Measurements from ENCODE around the gene ATG16L1.
A peak's percentile ranks its signal among the peaks of the same experiment; 100 is the strongest.

Gene ATG16L1

DNA sequence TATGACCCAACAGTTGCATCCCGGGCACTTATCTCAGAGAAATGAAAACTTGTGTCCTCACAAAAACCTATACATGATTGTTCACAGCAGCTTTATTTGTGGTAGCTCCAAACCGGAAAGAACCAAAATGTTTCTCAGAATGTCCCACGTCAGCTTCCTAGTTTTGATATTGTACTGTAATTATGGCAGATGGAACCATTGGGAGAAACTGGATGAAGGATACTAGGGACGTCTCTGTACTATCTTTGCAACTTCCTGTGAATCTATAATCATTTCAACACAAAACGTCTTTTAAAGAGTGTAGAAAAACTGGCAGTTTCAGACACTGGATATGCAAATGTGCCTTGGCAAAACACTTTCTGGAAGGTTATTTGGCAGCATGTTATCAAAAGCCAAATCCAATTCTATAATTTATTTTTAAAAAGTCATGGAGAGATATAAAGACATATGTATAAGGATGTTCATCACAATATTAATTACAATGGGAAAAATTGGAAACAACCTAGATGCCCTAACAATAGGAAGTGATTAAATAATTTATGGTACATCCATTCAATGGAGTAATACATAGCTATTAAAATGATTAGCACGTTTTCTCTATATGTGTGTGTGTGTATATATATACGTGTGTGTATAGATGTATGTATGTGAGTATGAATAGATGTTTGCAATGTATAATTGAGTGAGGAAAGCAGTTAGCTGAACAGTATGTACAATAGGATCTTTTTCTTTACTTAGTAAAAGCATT, 65.9 kb downstream of the ATG16L1 start:
- H3K9ac ChIP-seq = no peak overlapping the region
- no peaks in the 10 kb centered on the region for H4K20me1 ChIP-seq
- TF ChIP-seq Cebpa-rat (IDR thresholded peaks at IDR 0.05) = no peak
- no peak overlapping the region for H3K4me2 ChIP-seq
- H3K27ac ChIP-seq = no peak overlapping the region
- H3K9me3 ChIP-seq (replicated peaks in 1 of 11) = peaks cover 0 to 12% (median 0%) of the 10 kb centered on the region in 11 experiments; a peak in 3 of 22 replicates
- no peaks in the 10 kb centered on the region for H3K27me3 ChIP-seq
- no peak overlapping the region for H3K4me3 ChIP-seq
- H3K36me3 ChIP-seq = no peaks in the 10 kb centered on the region
- H3K4me1 ChIP-seq = peaks cover 17 to 46% (median 32%) of the 10 kb centered on the region in 10 experiments

- Histone ChIP-seq H3K9me3 (replicated peaks in 1 of 11) (peaks cover 0 to 12% (median 0%) of the 10 kb centered on the region in 11 experiments; a peak in 3 of 22 replicates), H3K4me3 (no peak overlapping the region), H3K27me3 (no peaks in the 10 kb centered on the region), H4K20me1 (no peaks in the 10 kb centered on the region), H3K36me3 (no peaks in the 10 kb centered on the region), H3K4me1 (peaks cover 19 to 47% (median 34%) of the 10 kb centered on the region in 10 experiments), H3K9ac (no peak overlapping the region), H3K27ac (no peak overlapping the region), H3K4me2 (no peak overlapping the region)
- TF ChIP-seq Cebpa-rat (IDR thresholded peaks at IDR 0.05) = no peak
Measured at GRCh38 chr2:233319256-233319655, 67.8 kb downstream of the ATG16L1 start.

DNA sequence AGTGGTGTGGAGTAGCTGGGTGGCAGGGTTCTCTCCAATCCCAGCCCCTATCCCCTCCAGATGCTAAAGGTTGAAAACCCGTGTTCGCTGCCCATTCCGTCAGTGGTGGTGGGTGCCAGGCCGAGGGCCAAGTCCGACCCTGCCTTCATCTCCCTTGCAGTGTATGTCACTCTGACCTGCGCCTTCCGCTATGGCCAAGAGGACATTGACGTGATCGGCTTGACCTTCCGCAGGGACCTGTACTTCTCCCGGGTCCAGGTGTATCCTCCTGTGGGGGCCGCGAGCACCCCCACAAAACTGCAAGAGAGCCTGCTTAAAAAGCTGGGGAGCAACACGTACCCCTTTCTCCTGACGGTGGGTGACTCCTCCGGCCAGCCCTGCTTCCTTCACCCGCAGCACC, 69.0 kb downstream of the ATG16L1 start:
- Histone ChIP-seq H3K4me1 (peaks cover 20 to 56% (median 42%) of the 10 kb centered on the region in 10 experiments), H3K4me3 (no peak overlapping the region), H3K27ac (peak overlapping the region in 1 of 11 experiments; percentile 1; a peak in 1 of 22 replicates), H3K36me3 (no peaks in the 10 kb centered on the region), H3K9ac (no peak overlapping the region), H3K4me2 (peak overlapping the region in 10 of 11 experiments; percentile 24 to 86 (median 67); a peak in 16 of 22 replicates), H4K20me1 (no peaks in the 10 kb centered on the region), H3K9me3 (replicated peaks in 1 of 11) (peaks cover 0 to 12% (median 0%) of the 10 kb centered on the region in 11 experiments; a peak in 3 of 22 replicates), H3K27me3 (no peaks in the 10 kb centered on the region)
- no peak for TF ChIP-seq Cebpa-rat (IDR thresholded peaks at IDR 0.05)

DNA sequence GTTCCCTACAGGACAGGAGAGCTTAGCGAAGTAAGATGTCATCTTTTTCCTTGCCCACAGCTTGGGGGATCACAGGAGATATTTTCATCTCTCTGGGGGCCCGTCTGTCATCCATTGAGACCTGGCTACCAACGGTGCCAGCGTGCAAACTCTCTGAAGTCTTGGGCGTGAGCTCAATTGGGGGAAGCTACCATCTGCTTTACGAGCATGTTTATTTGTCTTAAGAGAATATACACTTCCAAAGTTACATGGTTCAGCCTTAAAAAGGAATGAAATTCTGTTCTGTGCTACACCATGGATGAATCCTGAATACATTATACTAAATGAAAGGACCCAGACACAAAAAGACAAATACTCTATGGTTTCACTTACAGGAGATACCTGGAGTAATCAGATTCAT, 69.7 kb downstream of the ATG16L1 start:
- Histone ChIP-seq H3K4me2 (peak overlapping the region; percentile 24 to 86 (median 65)), H3K27me3 (no peaks in the 10 kb centered on the region)
- TF ChIP-seq Cebpa-rat (IDR thresholded peaks at IDR 0.05) = no peak

DNA sequence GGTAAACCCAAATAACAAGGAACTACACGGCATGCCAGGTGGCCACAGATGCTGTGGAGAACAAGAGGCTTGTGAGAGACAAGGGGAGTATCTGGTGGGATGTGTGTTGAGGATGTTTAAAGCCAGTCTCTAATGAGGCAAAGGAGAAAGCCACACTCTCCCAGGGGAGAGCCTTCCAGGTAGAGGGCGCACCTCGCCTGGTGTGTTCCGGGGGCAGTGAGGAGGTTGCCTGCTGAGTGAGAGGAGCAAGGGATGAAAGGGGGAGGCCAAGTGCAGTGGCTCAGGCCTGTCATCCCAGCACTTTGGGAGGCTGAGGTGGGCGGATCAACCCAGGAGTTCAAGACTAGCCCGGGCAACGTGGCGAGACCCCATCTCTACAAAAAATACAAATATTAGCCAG, 72.4 kb downstream of the ATG16L1 start:
- H4K20me1 ChIP-seq = no peaks in the 10 kb centered on the region
- peaks cover 26 to 78% (median 59%) of the 10 kb centered on the region in 10 experiments for H3K4me1 ChIP-seq
- no peaks in the 10 kb centered on the region for H3K36me3 ChIP-seq
- H3K27ac ChIP-seq = no peak overlapping the region
- H3K27me3 ChIP-seq = no peaks in the 10 kb centered on the region
- peak overlapping the region in 7 of 11 experiments; percentile 5 to 78 (median 33); a peak in 5 of 22 replicates for H3K4me2 ChIP-seq
- H3K4me3 ChIP-seq = no peak overlapping the region
- peaks cover 0 to 15% (median 7%) of the 10 kb centered on the region in 11 experiments; a peak in 8 of 22 replicates for H3K9me3 ChIP-seq (replicated peaks in 1 of 11)
- no peak for TF ChIP-seq Cebpa-rat (IDR thresholded peaks at IDR 0.05)
- no peak overlapping the region for H3K9ac ChIP-seq

More for the DNA sequence above, 69.7 kb downstream of the ATG16L1 start:
- peaks cover 0 to 12% (median 0%) of the 10 kb centered on the region in 11 experiments; a peak in 3 of 22 replicates for H3K9me3 ChIP-seq (replicated peaks in 1 of 11)
- H3K4me1 ChIP-seq = peaks cover 26 to 63% (median 49%) of the 10 kb centered on the region in 10 experiments
- H3K27ac ChIP-seq = peak overlapping the region in 2 of 11 experiments; percentile 1 to 3; a peak in 2 of 22 replicates
- H3K4me3 ChIP-seq = no peak overlapping the region
- H3K9ac ChIP-seq = no peak overlapping the region; a peak in 1 of 22 replicates
- no peaks in the 10 kb centered on the region for H3K36me3 ChIP-seq
- no peaks in the 10 kb centered on the region for H4K20me1 ChIP-seq

- H3K9me3 ChIP-seq (replicated peaks in 1 of 11) = peaks cover 0 to 15% (median 7%) of the 10 kb centered on the region in 11 experiments; a peak in 9 of 22 replicates
- H3K4me2 ChIP-seq = peak overlapping the region in 9 of 11 experiments; percentile 34 to 70 (median 51); a peak in 17 of 22 replicates
- peaks cover 35 to 88% (median 73%) of the 10 kb centered on the region in 10 experiments for H3K4me1 ChIP-seq
- no peaks in the 10 kb centered on the region for H3K27me3 ChIP-seq
- H3K36me3 ChIP-seq = no peaks in the 10 kb centered on the region
- no peak overlapping the region for H3K4me3 ChIP-seq
- no peaks in the 10 kb centered on the region for H4K20me1 ChIP-seq
- H3K27ac ChIP-seq = peak overlapping the region in 1 of 11 experiments; percentile 21; a peak in 2 of 22 replicates
- no peak for TF ChIP-seq Cebpa-rat (IDR thresholded peaks at IDR 0.05)
- H3K9ac ChIP-seq = peak overlapping the region in 2 of 11 experiments; percentile 18 to 21; a peak in 1 of 22 replicates
Measured at GRCh38 chr2:233325256-233325655, 73.8 kb downstream of the ATG16L1 start.

DNA sequence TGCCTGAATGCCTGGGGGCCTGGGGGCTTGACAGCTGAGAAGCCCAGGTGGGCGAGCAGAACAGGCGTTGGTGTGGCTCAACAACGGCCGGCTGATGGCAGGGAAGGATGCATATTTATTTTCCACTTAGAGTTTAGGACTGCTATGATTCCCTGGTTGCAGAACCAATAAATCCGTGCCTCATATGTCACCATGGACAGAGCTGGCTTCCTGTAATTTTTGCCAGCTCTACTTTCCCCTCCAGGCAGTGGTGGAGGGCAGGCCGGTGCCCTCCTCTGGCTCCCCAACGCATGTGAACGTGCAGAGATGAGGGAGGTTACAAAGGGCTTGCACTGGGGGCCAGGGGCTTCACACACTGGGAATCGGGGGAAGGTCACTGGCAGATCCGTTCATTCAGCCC, 74.3 kb downstream of the ATG16L1 start:
- Histone ChIP-seq H3K4me2 (peak overlapping the region; percentile 34 to 70 (median 46); a peak in 21 of 22 replicates), H3K9me3 (replicated peaks in 1 of 11) (peaks cover 0 to 15% (median 7%) of the 10 kb centered on the region in 11 experiments; a peak in 9 of 22 replicates), H3K4me1 (peaks cover 38 to 88% (median 74%) of the 10 kb centered on the region in 10 experiments), H3K27me3 (no peaks in the 10 kb centered on the region), H3K36me3 (no peaks in the 10 kb centered on the region), H3K4me3 (no peak overlapping the region), H4K20me1 (no peaks in the 10 kb centered on the region), H3K27ac (peak overlapping the region in 3 of 11 experiments; percentile 6 to 21 (median 18); a peak in 2 of 22 replicates), H3K9ac (peak overlapping the region in 2 of 11 experiments; percentile 18 to 21; a peak in 2 of 22 replicates)
- no peak for TF ChIP-seq Cebpa-rat (IDR thresholded peaks at IDR 0.05)

GRCh38 chr2:233326500-233326899, 75.0 kb downstream of the ATG16L1 start:
- H3K27me3 ChIP-seq = no peaks in the 10 kb centered on the region
- peaks cover 0 to 15% (median 7%) of the 10 kb centered on the region in 11 experiments; a peak in 9 of 22 replicates for H3K9me3 ChIP-seq (replicated peaks in 1 of 11)
- no peaks in the 10 kb centered on the region for H3K36me3 ChIP-seq
- H4K20me1 ChIP-seq = no peaks in the 10 kb centered on the region
- H3K27ac ChIP-seq = peak overlapping the region in 2 of 11 experiments; percentile 21 to 27; a peak in 2 of 22 replicates
- H3K4me3 ChIP-seq = no peak overlapping the region
- peak overlapping the region in 8 of 11 experiments; percentile 4 to 70 (median 46); a peak in 9 of 22 replicates for H3K4me2 ChIP-seq
- no peak overlapping the region for H3K9ac ChIP-seq
- H3K4me1 ChIP-seq = peaks cover 38 to 88% (median 74%) of the 10 kb centered on the region in 10 experiments
- TF ChIP-seq Cebpa-rat (IDR thresholded peaks at IDR 0.05) = no peak

- Histone ChIP-seq H3K36me3 (no peaks in the 10 kb centered on the region), H3K27me3 (no peaks in the 10 kb centered on the region), H3K4me2 (peak overlapping the region in 10 of 11 experiments; percentile 16 to 93 (median 79); a peak in 13 of 22 replicates), H3K4me1 (peaks cover 49 to 87% (median 76%) of the 10 kb centered on the region in 10 experiments), H3K27ac (peak overlapping the region in 8 of 11 experiments; percentile 1 to 96 (median 91); a peak in 11 of 22 replicates), H4K20me1 (no peaks in the 10 kb centered on the region), H3K9me3 (replicated peaks in 1 of 11) (peaks cover 0 to 15% (median 7%) of the 10 kb centered on the region in 11 experiments; a peak in 9 of 22 replicates), H3K4me3 (no peak overlapping the region), H3K9ac (no peak overlapping the region; a peak in 1 of 22 replicates)
- TF ChIP-seq Cebpa-rat (IDR thresholded peaks at IDR 0.05) = no peak
Measured at GRCh38 chr2:233328922-233329321, 77.4 kb downstream of the ATG16L1 start.
